HepG2 (cell line): ENCODE data around the gene CEACAM16. TPM values are rescaled to one million over a fixed set of nuclear protein-coding genes. Genes with fewer than 3 reads are reported as not detected.

Source experiments
- ARID2 ChIP-seq: sonication (generic); formaldehyde crosslinking; IDR thresholded peaks from 2 replicates; pipeline ENCODE4 v1.8.1; 2022; ENCODE audit warnings: mild to moderate bottlenecking, missing genetic modification reagents, borderline replicate concordance
- ATM ChIP-seq: fragments of 450-650 bp; IDR thresholded peaks from 2 replicates; pipeline ENCODE4 v1.7.1; 2017; ENCODE audit warnings: mild to moderate bottlenecking, borderline replicate concordance
- CBFB ChIP-seq: sonication (generic); formaldehyde crosslinking; IDR thresholded peaks from 2 replicates; pipeline ENCODE4 v1.4.0; 2020; ENCODE audit warnings: missing genetic modification reagents
- FOXA1 ChIP-seq, 2 experiments: fragments of 450-650 bp in 1 of 2; sonication (generic) in 1 of 2; formaldehyde crosslinking in 1 of 2; IDR thresholded peaks; 2 replicates each; pipeline versions ENCODE4 v1.4.0 to v1.6.1; 2016 to 2020; ENCODE audit warnings: missing genetic modification reagents in 1 of 2
- HNRNPK ChIP-seq: fragments of 200-400 bp; formaldehyde crosslinking; IDR thresholded peaks from 2 replicates; pipeline ENCODE4 v1.6.1; 2018; ENCODE audit warnings: low read length, low read depth, moderate library complexity, mild to moderate bottlenecking; ENCODE audit not compliant: poor library complexity, severe bottlenecking
- NR1H2 ChIP-seq: sonication (generic); formaldehyde crosslinking; IDR thresholded peaks from 2 replicates; pipeline ENCODE4 v1.8.1; 2022; ENCODE audit warnings: low read depth, missing genetic modification reagents, borderline replicate concordance
- NRL ChIP-seq: sonication (generic); formaldehyde crosslinking; IDR thresholded peaks from 2 replicates; pipeline ENCODE4 v1.5.0; 2020; ENCODE audit warnings: missing genetic modification reagents, mild to moderate bottlenecking, moderate library complexity, borderline replicate concordance
- ZFYVE20 ChIP-seq: sonication (generic); formaldehyde crosslinking; IDR thresholded peaks from 2 replicates; pipeline ENCODE4 v1.8.0; 2023; ENCODE audit warnings: low read depth, mild to moderate bottlenecking, moderate library complexity, missing genetic modification reagents, borderline replicate concordance
- ZNF234 ChIP-seq: sonication (generic); formaldehyde crosslinking; conservative IDR thresholded peaks from 2 replicates; pipeline ENCODE4 v1.5.1; 2020; ENCODE audit warnings: mild to moderate bottlenecking, missing genetic modification reagents
- ZNF263 ChIP-seq: sonication (generic); formaldehyde crosslinking; IDR thresholded peaks from 2 replicates; pipeline ENCODE4 v1.4.0; 2020; ENCODE audit warnings: missing genetic modification reagents
- ZNF33B ChIP-seq: sonication (generic); formaldehyde crosslinking; IDR thresholded peaks from 2 replicates; pipeline ENCODE4 v1.5.1; 2020; ENCODE audit warnings: mild to moderate bottlenecking, missing genetic modification reagents
- ZSCAN20 ChIP-seq: sonication (generic); formaldehyde crosslinking; IDR thresholded peaks from 2 replicates; pipeline ENCODE4 v1.4.0; 2020; ENCODE audit warnings: missing genetic modification reagents, mild to moderate bottlenecking, borderline replicate concordance
- ZSCAN30 ChIP-seq: sonication (generic); formaldehyde crosslinking; IDR thresholded peaks from 2 replicates; pipeline ENCODE4 v1.5.0; 2020; ENCODE audit warnings: mild to moderate bottlenecking, missing genetic modification reagents
- polyA plus RNA-seq, 8 experiments: library from polyadenylated mRNA; depleted of rRNA in 3 of 8; stranded (reverse) in 7 of 8; unstranded in 1 of 8; fragments of >200 nt; fragmentation: Illumina TruSeq in 4 of 8; extraction: Trizol in 4 of 8; gene quantifications; 2 replicates each; pipeline versions ENCODE4 v1.2.1 to v1.2.3, GENCODE V29; 2011 to 2016; ENCODE audit warnings: low read depth in 4 of 8, missing spikeins in 1 of 8, mixed read lengths in 1 of 8; ENCODE audit not compliant: insufficient read depth in 1 of 8
- total RNA-seq, 5 experiments: library from RNA; depleted of rRNA; stranded (reverse); fragments of >200 nt; fragmentation: Illumina TruSeq; extraction: Trizol; gene quantifications; 2 replicates each; pipeline ENCODE4 v1.2.3, GENCODE V29; 2016; ENCODE audit warnings: low read depth in 1 of 5
- TF ChIP-seq, protein P1 (sequence below): sonication (generic); formaldehyde crosslinking; IDR thresholded peaks from 2 replicates; pipeline ENCODE4 v1.4.0; 2020; ENCODE audit warnings: missing genetic modification reagents
- TF ChIP-seq, protein P2 (sequence below), 2 experiments: sonication (generic) in 1 of 2; formaldehyde crosslinking in 1 of 2; IDR thresholded peaks; 2 replicates each; pipeline versions ENCODE4 v1.6.1 to v1.9.0; 2014 to 2022; ENCODE audit warnings: antibody characterized with exemption in 1 of 2, borderline replicate concordance in 1 of 2, inconsistent platforms in 1 of 2, low read depth in 1 of 2, missing genetic modification reagents in 1 of 2
- TF ChIP-seq, protein P3 (sequence below): sonication (generic); formaldehyde crosslinking; IDR thresholded peaks from 2 replicates; pipeline ENCODE4 v1.4.0; 2020; ENCODE audit warnings: missing genetic modification reagents
- TF ChIP-seq, protein P4 (sequence below): sonication (generic); formaldehyde crosslinking; IDR thresholded peaks from 2 replicates; pipeline ENCODE4 v1.4.0; 2020; ENCODE audit warnings: mild to moderate bottlenecking, missing genetic modification reagents, borderline replicate concordance

The CEACAM16 gene
- total and polyA plus RNA-seq, 2 of the 13 experiments (the other 11 are each of a cell fraction or from before 2014, with no cell fraction given) = not detected

DNA sequence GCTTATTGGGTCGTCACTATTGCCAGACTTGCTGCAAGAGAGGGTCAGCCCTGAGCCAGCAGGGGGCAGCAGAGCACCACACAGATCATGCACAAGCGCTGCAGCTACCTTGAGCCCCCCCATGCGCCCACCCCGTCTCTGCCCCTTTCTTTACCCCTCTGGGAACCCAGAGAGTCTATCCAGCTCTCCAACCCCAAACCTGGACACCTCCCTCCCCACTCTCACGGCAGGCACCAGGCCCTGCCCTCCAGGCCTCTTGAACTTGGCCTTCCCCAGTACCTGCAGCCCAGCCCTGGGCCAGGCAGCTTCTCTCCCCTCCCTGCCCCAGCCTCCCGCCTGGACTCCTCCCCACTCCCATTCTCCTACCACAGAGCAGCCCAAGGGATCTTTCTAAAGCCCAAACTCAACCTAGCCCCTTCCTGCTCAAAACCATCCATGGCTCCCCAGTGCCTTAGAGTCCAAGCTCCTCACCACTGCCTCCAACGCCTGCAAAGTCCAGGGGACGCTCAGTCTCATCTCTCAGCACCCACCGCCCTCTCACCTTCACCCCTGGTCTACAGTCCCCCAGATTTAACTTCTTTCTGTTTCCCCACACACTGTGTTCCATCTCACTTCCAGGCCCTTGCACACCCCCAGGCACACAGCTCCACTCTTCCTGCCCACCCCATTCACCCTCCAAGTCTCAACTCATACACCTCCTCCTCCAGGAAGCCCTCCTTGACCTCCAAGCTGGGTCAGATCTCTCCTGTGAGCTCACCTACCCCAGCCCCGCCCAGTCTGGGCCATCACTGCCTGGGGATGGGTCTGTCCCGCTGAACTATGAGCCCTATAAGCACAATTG lies 9.4 kb upstream of the CEACAM16 start (continued):
- TF ChIP-seq, protein P1, sequence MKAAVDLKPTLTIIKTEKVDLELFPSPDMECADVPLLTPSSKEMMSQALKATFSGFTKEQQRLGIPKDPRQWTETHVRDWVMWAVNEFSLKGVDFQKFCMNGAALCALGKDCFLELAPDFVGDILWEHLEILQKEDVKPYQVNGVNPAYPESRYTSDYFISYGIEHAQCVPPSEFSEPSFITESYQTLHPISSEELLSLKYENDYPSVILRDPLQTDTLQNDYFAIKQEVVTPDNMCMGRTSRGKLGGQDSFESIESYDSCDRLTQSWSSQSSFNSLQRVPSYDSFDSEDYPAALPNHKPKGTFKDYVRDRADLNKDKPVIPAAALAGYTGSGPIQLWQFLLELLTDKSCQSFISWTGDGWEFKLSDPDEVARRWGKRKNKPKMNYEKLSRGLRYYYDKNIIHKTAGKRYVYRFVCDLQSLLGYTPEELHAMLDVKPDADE (CRISPR knock-in tag) = no peak
- TF ChIP-seq ZFYVE20 (CRISPR knock-in tag) (no peak), ZNF234 (CRISPR knock-in tag) (no peak), NR1H2 (CRISPR knock-in tag) (no peak), HNRNPK (no peak), NRL (CRISPR knock-in tag) (no peak), ZNF263 (CRISPR knock-in tag) (peak; percentile 71), ZNF33B (CRISPR knock-in tag) (no peak), CBFB (CRISPR knock-in tag) (no peak), FOXA1 (IDR thresholded peaks at IDR 0.05) (no peak), FOXA1 (CRISPR knock-in tag; IDR thresholded peaks at IDR 0.05) (no peak), ARID2 (CRISPR knock-in tag) (no peak), ATM (no peak), ZSCAN30 (CRISPR knock-in tag) (no peak), ZSCAN20 (CRISPR knock-in tag) (no peak)
- TF ChIP-seq, protein P2, sequence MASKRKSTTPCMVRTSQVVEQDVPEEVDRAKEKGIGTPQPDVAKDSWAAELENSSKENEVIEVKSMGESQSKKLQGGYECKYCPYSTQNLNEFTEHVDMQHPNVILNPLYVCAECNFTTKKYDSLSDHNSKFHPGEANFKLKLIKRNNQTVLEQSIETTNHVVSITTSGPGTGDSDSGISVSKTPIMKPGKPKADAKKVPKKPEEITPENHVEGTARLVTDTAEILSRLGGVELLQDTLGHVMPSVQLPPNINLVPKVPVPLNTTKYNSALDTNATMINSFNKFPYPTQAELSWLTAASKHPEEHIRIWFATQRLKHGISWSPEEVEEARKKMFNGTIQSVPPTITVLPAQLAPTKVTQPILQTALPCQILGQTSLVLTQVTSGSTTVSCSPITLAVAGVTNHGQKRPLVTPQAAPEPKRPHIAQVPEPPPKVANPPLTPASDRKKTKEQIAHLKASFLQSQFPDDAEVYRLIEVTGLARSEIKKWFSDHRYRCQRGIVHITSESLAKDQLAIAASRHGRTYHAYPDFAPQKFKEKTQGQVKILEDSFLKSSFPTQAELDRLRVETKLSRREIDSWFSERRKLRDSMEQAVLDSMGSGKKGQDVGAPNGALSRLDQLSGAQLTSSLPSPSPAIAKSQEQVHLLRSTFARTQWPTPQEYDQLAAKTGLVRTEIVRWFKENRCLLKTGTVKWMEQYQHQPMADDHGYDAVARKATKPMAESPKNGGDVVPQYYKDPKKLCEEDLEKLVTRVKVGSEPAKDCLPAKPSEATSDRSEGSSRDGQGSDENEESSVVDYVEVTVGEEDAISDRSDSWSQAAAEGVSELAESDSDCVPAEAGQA (IDR thresholded peaks at IDR 0.05; ENCODE audit: low read depth) = no peak
- TF ChIP-seq, protein P2 (CRISPR knock-in tag; IDR thresholded peaks at IDR 0.05; ENCODE audit: borderline replicate concordance) = no peak
- TF ChIP-seq, protein P3, sequence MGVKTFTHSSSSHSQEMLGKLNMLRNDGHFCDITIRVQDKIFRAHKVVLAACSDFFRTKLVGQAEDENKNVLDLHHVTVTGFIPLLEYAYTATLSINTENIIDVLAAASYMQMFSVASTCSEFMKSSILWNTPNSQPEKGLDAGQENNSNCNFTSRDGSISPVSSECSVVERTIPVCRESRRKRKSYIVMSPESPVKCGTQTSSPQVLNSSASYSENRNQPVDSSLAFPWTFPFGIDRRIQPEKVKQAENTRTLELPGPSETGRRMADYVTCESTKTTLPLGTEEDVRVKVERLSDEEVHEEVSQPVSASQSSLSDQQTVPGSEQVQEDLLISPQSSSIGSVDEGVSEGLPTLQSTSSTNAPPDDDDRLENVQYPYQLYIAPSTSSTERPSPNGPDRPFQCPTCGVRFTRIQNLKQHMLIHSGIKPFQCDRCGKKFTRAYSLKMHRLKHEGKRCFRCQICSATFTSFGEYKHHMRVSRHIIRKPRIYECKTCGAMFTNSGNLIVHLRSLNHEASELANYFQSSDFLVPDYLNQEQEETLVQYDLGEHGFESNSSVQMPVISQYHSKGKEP (CRISPR knock-in tag) = no peak
- TF ChIP-seq, protein P4, sequence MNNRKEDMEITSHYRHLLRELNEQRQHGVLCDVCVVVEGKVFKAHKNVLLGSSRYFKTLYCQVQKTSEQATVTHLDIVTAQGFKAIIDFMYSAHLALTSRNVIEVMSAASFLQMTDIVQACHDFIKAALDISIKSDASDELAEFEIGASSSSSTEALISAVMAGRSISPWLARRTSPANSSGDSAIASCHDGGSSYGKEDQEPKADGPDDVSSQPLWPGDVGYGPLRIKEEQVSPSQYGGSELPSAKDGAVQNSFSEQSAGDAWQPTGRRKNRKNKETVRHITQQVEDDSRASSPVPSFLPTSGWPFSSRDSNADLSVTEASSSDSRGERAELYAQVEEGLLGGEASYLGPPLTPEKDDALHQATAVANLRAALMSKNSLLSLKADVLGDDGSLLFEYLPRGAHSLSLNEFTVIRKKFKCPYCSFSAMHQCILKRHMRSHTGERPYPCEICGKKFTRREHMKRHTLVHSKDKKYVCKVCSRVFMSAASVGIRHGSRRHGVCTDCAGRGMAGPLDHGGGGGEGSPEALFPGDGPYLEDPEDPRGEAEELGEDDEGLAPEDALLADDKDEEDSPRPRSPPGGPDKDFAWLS = no peak
